Stimulated activated naive CD8-positive, alpha-beta T cell treated with anti-CD3 and anti-CD28 coated beads, Interleukin-15, amount 100 ng/mL, for 72 hours (primary cell): Measurements from ENCODE around the gene MAG.

Source experiments
- ATAC-seq: fragments of 150-1000 bp; cut with Tn5 transposase; 2 replicates; pipeline ENCODE4 v1.10.0; 2021; ENCODE audit warnings: mild to moderate bottlenecking, moderate library complexity
- DNase-seq, 2 donors: peaks; one replicate each; pipeline ENCODE4 v3.0.0; 2021 to 2022
- H3K27ac Mint-ChIP-seq, 2 donors: one replicate each; pipeline ENCODE4 v1.8.0; 2022; ENCODE audit warnings: mild to moderate bottlenecking in 2 of 2, mixed read lengths in 2 of 2, moderate library complexity in 2 of 2
- H3K27me3 Mint-ChIP-seq: one replicate; pipeline ENCODE4 v1.8.0; 2022; ENCODE audit warnings: mixed read lengths
- H3K4me1 Mint-ChIP-seq: one replicate; pipeline ENCODE4 v1.8.0; 2022; ENCODE audit warnings: mild to moderate bottlenecking, mixed read lengths
- H3K4me3 Mint-ChIP-seq, 2 donors: one replicate each; pipeline ENCODE4 v1.8.0; 2022; ENCODE audit warnings: mild to moderate bottlenecking in 2 of 2, mixed read lengths in 2 of 2, moderate library complexity in 1 of 2
- H3K9me3 Mint-ChIP-seq, 2 donors: one replicate each; pipeline ENCODE4 v1.8.0; 2022; ENCODE audit warnings: mixed read lengths in 2 of 2

Gene MAG

DNA sequence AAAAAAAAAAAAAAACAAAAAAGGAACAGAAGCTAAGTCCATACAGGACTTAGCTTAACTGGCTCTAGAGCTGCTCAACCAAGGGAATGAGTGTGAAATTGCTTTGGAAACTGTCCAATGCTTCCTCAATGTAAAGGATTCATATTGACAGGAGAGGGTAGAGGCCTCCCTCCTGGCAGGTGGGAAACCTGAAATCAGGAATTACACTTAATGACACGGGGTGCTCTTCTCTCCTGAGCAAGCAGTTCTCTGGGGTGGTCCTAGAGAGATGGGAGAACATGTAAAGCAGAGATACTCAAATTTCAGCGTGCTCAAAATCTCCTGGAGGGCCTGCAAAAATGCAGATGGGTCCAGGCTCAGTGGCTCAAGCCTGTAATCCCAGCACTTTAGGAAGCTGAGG is 3.6 kb upstream of the MAG start:
- Mint-ChIP-seq H3K4me3 (no peak overlapping the region), H3K27me3 (peaks cover 24% of the 10 kb centered on the region), H3K27ac (no peak overlapping the region), H3K4me1 (no peaks in the 10 kb centered on the region), H3K9me3 (no peaks in the 10 kb centered on the region)
- DNase-seq (no peak), ATAC-seq (no peak)

DNA sequence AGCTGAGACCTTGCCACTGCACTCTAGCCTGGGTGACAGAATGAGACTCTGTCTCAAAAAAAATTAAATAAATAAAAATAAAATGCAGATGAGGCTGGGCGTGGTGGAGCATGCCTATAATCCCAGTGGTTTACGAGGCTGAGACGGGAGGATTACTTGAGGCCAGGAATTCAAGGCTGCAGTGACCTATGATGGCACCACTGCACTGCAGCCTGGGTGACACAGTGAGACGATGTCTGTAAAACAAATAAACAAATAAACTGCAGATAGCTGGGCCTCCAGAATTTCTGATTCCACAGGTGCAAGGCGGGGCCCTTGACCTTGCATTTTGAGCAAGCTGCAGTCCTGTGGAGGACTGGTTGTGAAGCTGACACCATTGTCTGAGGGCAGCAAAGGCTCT is 3.1 kb upstream of the MAG start:
- H3K4me3 Mint-ChIP-seq, result no peak overlapping the region
- no peak overlapping the region for H3K27ac Mint-ChIP-seq
- no peak for ATAC-seq
- no peak for DNase-seq
- peaks cover 18% of the 10 kb centered on the region for H3K27me3 Mint-ChIP-seq
- H3K4me1 Mint-ChIP-seq, result no peaks in the 10 kb centered on the region
- no peaks in the 10 kb centered on the region for H3K9me3 Mint-ChIP-seq

DNA sequence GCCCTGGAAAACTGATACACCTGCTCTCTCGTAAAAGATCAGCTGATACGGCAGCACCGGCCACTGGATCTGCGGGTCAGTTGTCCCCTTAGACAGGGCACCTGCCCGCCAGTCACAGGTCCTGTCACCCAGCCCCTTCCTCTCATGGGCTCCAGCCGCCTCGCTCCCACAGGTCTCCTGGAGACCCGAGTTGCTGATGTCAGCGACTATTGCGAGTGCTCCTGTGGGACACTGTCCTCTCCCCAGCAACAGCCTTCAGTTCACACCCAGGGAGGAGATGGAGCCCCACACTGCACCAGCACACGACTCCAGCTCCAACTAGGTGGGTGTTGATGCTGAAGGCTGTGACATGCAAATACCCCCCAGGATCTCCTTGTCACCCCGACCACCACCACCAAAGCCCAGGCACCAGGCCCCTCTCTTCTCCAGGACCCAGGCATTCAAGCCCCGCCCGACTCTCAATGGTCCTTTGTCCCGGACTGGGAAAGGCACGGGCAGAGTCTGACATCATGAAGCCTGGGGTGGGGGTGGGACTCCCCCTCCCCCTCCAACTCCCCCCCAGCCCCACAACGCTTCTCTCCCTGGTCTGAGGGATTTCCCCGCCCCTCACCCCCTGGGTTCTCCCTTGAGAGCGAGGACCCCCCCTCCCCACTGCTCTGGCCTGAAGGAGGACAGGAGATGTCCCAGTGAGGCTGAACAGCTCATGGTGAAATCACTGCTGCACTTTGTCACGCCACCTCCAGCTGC is 1.4 kb upstream of the MAG start:
- no peak for DNase-seq
- Mint-ChIP-seq H3K27me3 (peaks cover 2% of the 10 kb centered on the region), H3K27ac (no peak overlapping the region), H3K4me1 (no peaks in the 10 kb centered on the region), H3K4me3 (no peak overlapping the region), H3K9me3 (no peaks in the 10 kb centered on the region)
- no peak for ATAC-seq

DNA sequence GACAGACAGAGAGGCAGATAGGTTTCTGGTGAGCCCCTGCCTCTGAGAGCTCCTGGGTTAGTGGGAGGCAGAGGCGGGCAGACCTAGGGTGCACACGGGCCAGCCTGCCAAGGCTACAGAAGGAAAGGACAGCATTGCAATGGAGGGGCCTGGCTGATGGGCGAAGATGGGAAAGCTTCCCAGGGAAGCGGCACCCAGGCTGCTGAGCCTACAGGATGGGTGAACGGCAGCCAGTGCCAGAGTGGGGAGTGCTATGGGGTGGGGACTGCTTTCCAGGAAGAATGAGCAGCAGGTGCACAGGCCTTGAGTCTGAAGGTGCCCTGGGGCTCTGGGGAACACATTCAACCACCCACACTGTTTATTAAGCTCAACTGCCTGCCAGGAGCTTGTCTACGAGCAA is 702 bp upstream of the MAG start:
- Mint-ChIP-seq H3K27ac (no peak overlapping the region), H3K27me3 (no peaks in the 10 kb centered on the region), H3K4me1 (no peaks in the 10 kb centered on the region), H3K4me3 (no peak overlapping the region), H3K9me3 (no peaks in the 10 kb centered on the region)
- ATAC-seq (no peak), DNase-seq (no peak)

- H3K4me3 Mint-ChIP-seq, result no peak overlapping the region
- ATAC-seq (no peak), DNase-seq (no peak)
- no peaks in the 10 kb centered on the region for H3K27me3 Mint-ChIP-seq
- H3K4me1 Mint-ChIP-seq, result no peaks in the 10 kb centered on the region
- H3K27ac Mint-ChIP-seq, result no peak overlapping the region
- H3K9me3 Mint-ChIP-seq, result no peaks in the 10 kb centered on the region
Measured at GRCh38 chr19:35292421-35293362, 731 bp downstream of the MAG start.

- no peak for DNase-seq
- ATAC-seq, result no peak
- Mint-ChIP-seq H3K4me3 (no peak overlapping the region), H3K27me3 (no peaks in the 10 kb centered on the region), H3K4me1 (no peaks in the 10 kb centered on the region), H3K27ac (no peak overlapping the region), H3K9me3 (no peaks in the 10 kb centered on the region)
Measured at GRCh38 chr19:35293363-35293739, 1.4 kb downstream of the MAG start.

DNA sequence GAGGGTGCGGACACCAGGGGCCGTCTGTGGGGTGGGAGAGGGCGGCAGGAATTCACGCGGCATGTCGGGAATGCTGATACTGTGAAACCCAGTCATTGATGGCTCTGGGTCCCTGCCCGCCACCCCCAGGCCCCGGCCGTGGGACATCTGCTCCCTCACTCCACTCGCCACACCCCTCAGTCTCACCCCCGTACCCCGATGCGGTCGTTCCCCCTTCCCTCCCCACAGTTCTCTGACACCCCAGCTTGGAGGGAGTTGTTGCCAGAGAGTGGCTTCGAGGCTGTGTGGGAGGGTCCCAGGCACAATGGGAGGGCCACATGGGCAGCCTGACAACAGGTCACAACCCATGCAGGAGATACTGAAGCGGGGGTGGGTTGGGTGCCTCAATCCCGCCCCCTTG is 1.8 kb downstream of the MAG start:
- Mint-ChIP-seq H3K9me3 (no peaks in the 10 kb centered on the region), H3K4me1 (no peaks in the 10 kb centered on the region), H3K27me3 (no peaks in the 10 kb centered on the region), H3K4me3 (no peak overlapping the region), H3K27ac (no peak overlapping the region)
- ATAC-seq, result no peak
- no peak for DNase-seq

GRCh38 chr19:35294328-35294727 is 2.4 kb downstream of the MAG start:
- Mint-ChIP-seq H3K9me3 (no peaks in the 10 kb centered on the region), H3K27me3 (no peaks in the 10 kb centered on the region)

DNA sequence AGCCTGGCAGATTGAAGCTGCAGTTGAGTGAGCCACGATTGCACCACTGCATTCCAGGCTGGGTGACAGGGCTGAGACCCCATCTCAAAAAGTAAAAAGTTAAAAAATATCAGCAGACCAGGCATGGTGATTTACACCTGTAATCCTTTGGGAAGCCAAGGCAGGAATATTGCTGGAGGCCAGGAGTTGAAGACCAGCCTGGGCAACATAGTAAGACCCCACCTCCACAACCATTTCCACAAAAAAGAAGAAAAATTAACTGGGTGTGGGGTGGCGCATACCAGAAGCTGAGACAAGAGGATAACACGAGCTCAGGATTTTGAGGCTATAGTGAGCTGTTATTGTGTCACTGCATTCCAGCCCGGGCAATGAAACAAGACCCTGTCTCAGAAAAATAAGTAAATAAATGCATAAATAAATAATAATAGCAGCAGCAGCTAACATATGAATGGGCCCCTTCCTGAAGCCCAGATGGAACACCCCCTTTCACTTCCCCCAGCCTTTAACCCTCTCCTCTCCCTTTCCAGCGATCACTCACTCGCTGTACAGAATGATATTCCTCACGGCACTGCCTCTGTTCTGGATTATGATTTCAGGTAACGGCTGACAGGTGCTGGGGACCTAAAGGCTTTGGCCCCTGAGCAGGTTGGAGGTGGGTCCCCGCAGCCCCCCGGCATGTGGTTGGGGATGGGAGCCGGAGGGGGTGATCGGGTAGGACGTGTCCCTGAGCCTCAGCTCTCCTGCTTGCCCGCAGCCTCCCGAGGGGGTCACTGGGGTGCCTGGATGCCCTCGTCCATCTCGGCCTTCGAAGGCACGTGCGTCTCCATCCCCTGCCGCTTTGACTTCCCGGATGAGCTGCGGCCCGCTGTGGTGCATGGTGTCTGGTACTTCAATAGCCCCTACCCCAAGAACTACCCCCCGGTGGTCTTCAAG is 3.2 kb downstream of the MAG start:
- H3K27ac Mint-ChIP-seq, result no peak overlapping the region
- ATAC-seq (no peak), DNase-seq (no peak)
- H3K27me3 Mint-ChIP-seq, result no peaks in the 10 kb centered on the region
- no peaks in the 10 kb centered on the region for H3K9me3 Mint-ChIP-seq
- H3K4me1 Mint-ChIP-seq, result no peaks in the 10 kb centered on the region
- peak overlapping the region in 1 of 2 donors; percentile 21 for H3K4me3 Mint-ChIP-seq

More at GRCh38 chr19:35294328-35294727, 2.4 kb downstream of the MAG start:
- ATAC-seq, result no peak
- Mint-ChIP-seq H3K4me3 (no peak overlapping the region), H3K27ac (no peak overlapping the region), H3K4me1 (no peaks in the 10 kb centered on the region)
- no peak for DNase-seq

- Mint-ChIP-seq H3K4me3 (peak overlapping the region; percentile 21 to 34), H3K27ac (no peak overlapping the region), H3K4me1 (no peaks in the 10 kb centered on the region), H3K27me3 (no peaks in the 10 kb centered on the region), H3K9me3 (no peaks in the 10 kb centered on the region)
- DNase-seq (peak; percentile 37 to 57), ATAC-seq (peak; percentile 79)
Measured at GRCh38 chr19:35295792-35296462, 4.0 kb downstream of the MAG start.

GRCh38 chr19:35296644-35297514 is 4.9 kb downstream of the MAG start:
- no peak overlapping the region for H3K27ac Mint-ChIP-seq
- DNase-seq (no peak), ATAC-seq (peak; percentile 59)

DNA sequence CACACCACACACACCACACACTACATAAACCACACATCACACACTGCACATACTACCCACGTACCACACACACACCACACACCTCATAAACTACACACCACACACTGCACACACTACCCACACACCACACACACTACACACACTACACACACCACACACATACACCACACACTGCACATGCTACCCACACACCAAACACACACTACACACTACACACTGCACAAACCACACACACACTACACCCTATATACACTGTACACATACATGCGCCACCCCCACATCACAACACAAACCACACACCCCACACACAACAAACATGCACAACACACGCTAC is 5.5 kb downstream of the MAG start:
- Mint-ChIP-seq H3K27ac (no peak overlapping the region), H3K4me1 (no peaks in the 10 kb centered on the region), H3K9me3 (no peaks in the 10 kb centered on the region), H3K27me3 (no peaks in the 10 kb centered on the region), H3K4me3 (no peak overlapping the region)
- DNase-seq, result no peak
- ATAC-seq, result no peak

More at GRCh38 chr19:35296644-35297514, 4.9 kb downstream of the MAG start:
- no peaks in the 10 kb centered on the region for H3K27me3 Mint-ChIP-seq
- H3K9me3 Mint-ChIP-seq, result no peaks in the 10 kb centered on the region
- no peaks in the 10 kb centered on the region for H3K4me1 Mint-ChIP-seq
- no peak overlapping the region for H3K4me3 Mint-ChIP-seq

DNA sequence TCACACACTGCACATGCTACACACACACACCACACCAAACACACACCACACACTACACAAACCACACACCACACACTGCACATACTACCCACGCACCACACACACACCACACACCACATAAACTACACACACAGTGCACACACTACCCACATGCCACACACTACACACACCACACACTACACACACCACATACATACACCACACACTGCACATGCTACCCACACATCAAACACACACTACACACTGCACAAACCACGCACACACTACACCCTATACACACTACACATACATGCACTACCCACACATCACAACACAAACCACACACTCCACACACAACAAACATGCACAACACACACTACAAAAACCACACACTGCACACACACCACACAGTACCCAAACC is 6.0 kb downstream of the MAG start:
- DNase-seq (no peak), ATAC-seq (no peak)
- Mint-ChIP-seq H3K4me1 (no peaks in the 10 kb centered on the region), H3K9me3 (no peaks in the 10 kb centered on the region), H3K27ac (no peak overlapping the region), H3K27me3 (no peaks in the 10 kb centered on the region), H3K4me3 (no peak overlapping the region)

DNA sequence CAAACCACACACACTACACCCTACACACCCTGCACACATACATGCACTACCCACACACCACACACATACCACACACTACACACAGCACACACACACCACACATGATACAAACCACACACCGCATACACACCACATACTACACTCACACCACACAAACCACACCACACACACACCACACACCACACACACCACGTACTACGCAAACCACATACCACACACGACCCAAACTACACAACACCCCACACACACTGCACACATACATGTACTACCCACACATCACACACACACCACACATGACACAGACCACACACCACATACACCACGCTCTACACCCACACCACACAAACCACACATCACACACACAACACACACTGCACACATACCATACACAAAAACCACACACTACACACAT is 6.6 kb downstream of the MAG start:
- no peak overlapping the region for H3K4me3 Mint-ChIP-seq
- DNase-seq, result no peak
- H3K4me1 Mint-ChIP-seq, result no peaks in the 10 kb centered on the region
- H3K9me3 Mint-ChIP-seq, result no peaks in the 10 kb centered on the region
- no peak overlapping the region for H3K27ac Mint-ChIP-seq
- no peak for ATAC-seq
- H3K27me3 Mint-ChIP-seq, result no peaks in the 10 kb centered on the region
